Prostate gland (tissue), 2 donors: Measurements from ENCODE around the gene PITPNB. TPM values are rescaled to one million over a fixed set of nuclear protein-coding genes. Genes with fewer than 3 reads are reported as not detected.

Experiments used
- DNase-seq: peaks from one replicate; pipeline ENCODE4 v3.0.0-alpha.2; 2019; ENCODE audit warnings: low spot score
- H3K27ac ChIP-seq, 2 donors: fragments of 200-600 bp; sonication (generic); 2 replicates each; pipeline ENCODE4 v1.5.1; 2017 to 2019
- H3K27me3 ChIP-seq: fragments of 200-600 bp; sonication (generic); replicated peaks from 2 replicates; pipeline ENCODE4 v1.5.1; 2019; ENCODE audit not compliant: insufficient read depth
- H3K36me3 ChIP-seq, 2 donors: fragments of 200-600 bp; sonication (generic); 1 replicate in 1 of 2; 2 replicates in 1 of 2; pipeline versions ENCODE4 v1.5.1 to v1.8.1; 2017 to 2019
- H3K4me1 ChIP-seq: fragments of 200-600 bp; sonication (generic); replicated peaks from 2 replicates; pipeline ENCODE4 v1.5.1; 2019
- H3K4me3 ChIP-seq, 2 donors: fragments of 200-600 bp; sonication (generic); 2 replicates each; pipeline ENCODE4 v1.5.1; 2017 to 2019
- H3K9me3 ChIP-seq: fragments of 200-600 bp; sonication (generic); 2 replicates; pipeline ENCODE4 v1.5.1; 2017
- POLR2A ChIP-seq: fragments of 450-650 bp; IDR thresholded peaks from one replicate; pipeline ENCODE4 v1.6.1; 2016; ENCODE audit warnings: antibody characterized with exemption, mild to moderate bottlenecking
- POLR2AphosphoS5 ChIP-seq: sonication (generic); formaldehyde crosslinking; IDR thresholded peaks from one replicate; pipeline ENCODE4 v1.6.1; 2017; ENCODE audit warnings: antibody characterized with exemption
- WGBS: methylation state at CpG from one replicate; pipeline ENCODE4 v1.1.5; 2018; 5-methylcytosine and 5-hydroxymethylcytosine counted together
- intact Hi-C: fragments of 100-400 bp; cut with DNase I; formaldehyde crosslinking; loops from one replicate; pipeline ENCODE4 v1.14.2; 2022
- total RNA-seq, 2 donors: library from RNA; depleted of rRNA; stranded (reverse); fragments of >200 nt; gene quantifications; one replicate each; pipeline ENCODE4 v1.1.0, GENCODE V29; 2016
- TF ChIP-seq, protein P1 (sequence below), 4 experiments: fragments of 200-600 bp in 2 of 4; fragments of 450-650 bp in 2 of 4; sonication (generic) in 2 of 4; IDR thresholded peaks; 1 replicate in 3 of 4; 2 replicates in 1 of 4; pipeline ENCODE4 v1.5.1; 2016 to 2019; ENCODE audit warnings: antibody characterized with exemption in 4 of 4, mild to moderate bottlenecking in 2 of 4, moderate library complexity in 2 of 4

The PITPNB gene
- total RNA-seq, 2 donors from 2014 or later = 23.8 to 43.6 TPM

DNA sequence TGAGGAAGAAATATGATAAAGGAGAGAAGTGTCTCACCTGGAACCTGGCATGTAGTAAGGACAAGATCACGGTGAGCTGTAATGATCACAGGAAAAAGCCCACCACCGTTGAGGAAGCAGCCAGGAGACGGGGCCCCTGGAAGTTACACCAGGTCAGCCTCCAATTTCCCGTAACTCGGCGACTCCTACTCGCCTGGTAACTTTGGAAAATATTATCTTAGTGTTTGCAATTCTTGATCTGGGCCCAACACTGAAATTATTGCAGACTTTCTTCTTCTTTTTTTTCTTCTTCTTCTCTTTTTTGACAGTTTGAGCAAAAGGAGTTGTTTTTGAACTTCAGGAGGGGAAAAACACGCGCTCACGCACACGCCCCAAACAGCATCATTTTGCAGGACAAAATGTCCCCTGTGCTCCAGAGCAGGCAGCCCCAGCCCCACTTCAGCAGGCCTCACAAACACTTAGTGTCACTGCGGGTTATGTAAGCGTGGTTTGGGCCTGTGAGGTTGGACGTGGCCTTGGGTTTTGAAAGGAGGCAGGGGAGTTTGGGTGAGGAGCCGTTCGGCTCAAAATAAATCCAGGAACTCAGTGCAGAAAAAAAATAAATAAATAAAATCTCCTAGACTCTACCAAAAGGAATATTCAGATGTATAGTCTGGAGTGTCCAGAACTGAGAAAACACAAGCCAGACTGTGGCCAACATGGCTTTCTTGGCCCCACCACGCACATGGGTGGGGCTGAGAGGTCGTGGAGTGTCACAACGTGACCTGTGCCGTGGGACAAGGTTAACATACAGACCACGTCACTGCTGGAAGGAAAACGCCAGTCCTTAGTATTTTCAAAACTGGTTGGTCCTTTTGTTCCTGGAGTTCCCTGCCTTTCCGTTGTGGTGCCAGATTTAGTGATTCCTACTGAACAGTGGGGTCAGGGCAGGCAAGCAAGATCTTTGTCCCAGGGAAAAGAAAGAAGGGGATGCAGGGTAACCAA, 91.2 kb downstream of the PITPNB start:
- WGBS = 73% methylated on average over 23 of the region's 23 CpGs
- TF ChIP-seq POLR2AphosphoS5 = no peak
- H3K36me3 ChIP-seq = no peaks in the 10 kb centered on the region
- H3K9me3 ChIP-seq = no peaks in the 10 kb centered on the region
- H3K4me3 ChIP-seq = no peak overlapping the region
- DNase-seq = no peak
- intact Hi-C loops = no loop called here
- H3K27ac ChIP-seq = no peak overlapping the region
- H3K27me3 ChIP-seq = no peaks in the 10 kb centered on the region
- no peaks in the 10 kb centered on the region for H3K4me1 ChIP-seq

DNA sequence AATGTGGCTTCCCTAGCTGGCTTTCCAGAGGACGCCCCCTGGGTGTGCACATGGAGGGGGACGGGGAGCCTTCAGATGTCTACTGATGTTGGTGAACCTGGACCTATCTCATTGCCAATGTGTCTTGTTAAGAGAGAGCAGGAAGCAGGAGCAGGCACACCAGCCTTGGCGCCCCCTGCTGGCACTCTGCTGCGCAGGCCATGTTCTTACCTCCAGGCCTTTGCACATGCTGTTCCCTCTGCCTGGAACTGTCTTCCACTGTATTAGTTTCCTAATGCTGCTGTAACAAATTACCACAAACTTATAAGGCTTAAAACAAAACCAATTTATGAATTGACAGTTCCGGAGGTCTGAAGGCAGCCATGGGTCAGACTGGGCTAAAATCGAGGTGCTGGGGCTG, 93.9 kb downstream of the PITPNB start:
- intact Hi-C loops = no loop called here
- TF ChIP-seq POLR2A = no peak
- TF ChIP-seq, protein P1, sequence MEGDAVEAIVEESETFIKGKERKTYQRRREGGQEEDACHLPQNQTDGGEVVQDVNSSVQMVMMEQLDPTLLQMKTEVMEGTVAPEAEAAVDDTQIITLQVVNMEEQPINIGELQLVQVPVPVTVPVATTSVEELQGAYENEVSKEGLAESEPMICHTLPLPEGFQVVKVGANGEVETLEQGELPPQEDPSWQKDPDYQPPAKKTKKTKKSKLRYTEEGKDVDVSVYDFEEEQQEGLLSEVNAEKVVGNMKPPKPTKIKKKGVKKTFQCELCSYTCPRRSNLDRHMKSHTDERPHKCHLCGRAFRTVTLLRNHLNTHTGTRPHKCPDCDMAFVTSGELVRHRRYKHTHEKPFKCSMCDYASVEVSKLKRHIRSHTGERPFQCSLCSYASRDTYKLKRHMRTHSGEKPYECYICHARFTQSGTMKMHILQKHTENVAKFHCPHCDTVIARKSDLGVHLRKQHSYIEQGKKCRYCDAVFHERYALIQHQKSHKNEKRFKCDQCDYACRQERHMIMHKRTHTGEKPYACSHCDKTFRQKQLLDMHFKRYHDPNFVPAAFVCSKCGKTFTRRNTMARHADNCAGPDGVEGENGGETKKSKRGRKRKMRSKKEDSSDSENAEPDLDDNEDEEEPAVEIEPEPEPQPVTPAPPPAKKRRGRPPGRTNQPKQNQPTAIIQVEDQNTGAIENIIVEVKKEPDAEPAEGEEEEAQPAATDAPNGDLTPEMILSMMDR (IDR thresholded peaks at IDR 0.05) = no peak
- no peak for TF ChIP-seq POLR2AphosphoS5
- no peaks in the 10 kb centered on the region for H3K9me3 ChIP-seq
- DNase-seq = no peak
- H3K27me3 ChIP-seq = no peaks in the 10 kb centered on the region
- no peak overlapping the region for H3K27ac ChIP-seq
- H3K36me3 ChIP-seq = no peaks in the 10 kb centered on the region
- H3K4me3 ChIP-seq = no peak overlapping the region
- WGBS = 91% methylated on average over 6 of the region's 6 CpGs
- H3K4me1 ChIP-seq = no peaks in the 10 kb centered on the region

DNA sequence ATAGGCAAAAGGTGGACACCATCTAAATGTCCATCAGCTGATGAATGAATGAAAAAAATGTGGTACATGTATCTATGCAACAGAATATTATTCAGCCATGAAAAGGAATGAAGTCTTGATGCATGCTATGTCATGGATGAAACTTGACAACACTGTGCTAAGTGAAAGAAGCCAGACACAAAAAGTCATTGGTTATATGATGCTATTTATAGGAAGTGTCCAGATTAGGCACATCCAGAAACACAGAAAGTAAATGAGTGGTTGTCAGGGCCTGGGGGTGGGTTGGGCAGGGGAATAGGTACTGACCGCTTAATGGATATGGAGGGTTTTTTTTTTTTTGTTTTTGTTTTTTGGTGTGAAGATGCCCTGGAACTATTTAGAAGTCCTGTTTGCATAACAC, 95.8 kb downstream of the PITPNB start:
- TF ChIP-seq, protein P1 (IDR thresholded peaks at IDR 0.05) = no peak
- TF ChIP-seq POLR2A (no peak), POLR2AphosphoS5 (no peak)
- DNase-seq = no peak
- 95% methylated on average over 1 of the region's 1 CpG for WGBS

DNA sequence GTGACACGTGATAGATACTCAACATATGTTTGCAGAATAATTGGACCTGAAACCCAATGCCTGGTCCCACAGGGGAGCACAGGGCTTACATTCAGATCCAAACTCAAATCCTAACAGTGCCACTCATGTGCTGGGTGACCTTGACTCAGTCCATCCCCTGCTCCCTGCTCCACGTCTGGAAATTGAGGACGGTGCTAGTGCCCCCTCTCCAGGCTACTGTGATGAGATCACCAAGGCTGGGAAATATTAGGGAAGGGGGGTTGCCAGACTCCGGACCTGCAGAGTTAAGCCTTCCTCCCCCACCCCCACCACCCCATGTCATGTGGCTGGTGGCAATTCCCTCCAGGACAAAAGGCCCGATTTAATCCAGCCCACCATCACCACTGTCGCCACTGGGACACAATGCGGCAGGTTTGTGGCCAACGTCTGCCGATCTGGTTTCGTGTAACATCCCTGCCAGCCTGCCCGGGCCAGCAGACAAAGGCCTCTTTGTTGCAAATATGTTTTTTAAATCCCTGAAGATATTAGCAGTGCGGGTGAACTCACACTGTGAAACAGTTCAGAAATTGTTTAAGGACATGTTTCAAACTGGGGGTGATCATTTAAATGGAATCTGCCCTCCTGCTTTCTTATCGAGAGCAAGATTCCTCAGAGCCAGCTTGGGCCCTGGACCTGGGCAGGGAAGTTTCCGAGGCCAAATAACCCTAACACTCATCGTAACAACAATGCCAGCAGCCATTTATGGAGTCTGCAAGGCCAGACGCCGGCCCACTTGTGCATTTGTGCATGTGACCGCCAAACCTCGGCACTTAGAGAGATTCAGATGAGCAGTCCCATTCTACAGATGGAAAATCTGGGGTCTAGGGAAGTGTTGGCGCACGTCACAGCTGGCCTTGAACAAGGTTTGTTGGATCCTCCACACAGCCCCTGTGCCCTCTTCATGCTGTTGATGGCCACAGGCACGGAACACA, 97.9 kb downstream of the PITPNB start:
- no peaks in the 10 kb centered on the region for H3K9me3 ChIP-seq
- H3K4me3 ChIP-seq = no peak overlapping the region
- WGBS = 48% methylated on average over 22 of the region's 22 CpGs
- DNase-seq = no peak
- peak overlapping the region in 1 of 2 donors; percentile 13 for H3K27ac ChIP-seq
- H3K4me1 ChIP-seq = no peaks in the 10 kb centered on the region
- no peaks in the 10 kb centered on the region for H3K27me3 ChIP-seq
- intact Hi-C loops = no loop called here
- TF ChIP-seq, protein P1 (IDR thresholded peaks at IDR 0.05) = no peak
- TF ChIP-seq POLR2A (no peak), POLR2AphosphoS5 (no peak)
- H3K36me3 ChIP-seq = no peaks in the 10 kb centered on the region

More for the DNA sequence above, 95.8 kb downstream of the PITPNB start:
- H3K4me3 ChIP-seq = no peak overlapping the region
- intact Hi-C loops = no loop called here
- no peaks in the 10 kb centered on the region for H3K36me3 ChIP-seq
- no peak overlapping the region for H3K27ac ChIP-seq
- H3K27me3 ChIP-seq = no peaks in the 10 kb centered on the region
- H3K9me3 ChIP-seq = no peaks in the 10 kb centered on the region
- H3K4me1 ChIP-seq = no peaks in the 10 kb centered on the region

DNA sequence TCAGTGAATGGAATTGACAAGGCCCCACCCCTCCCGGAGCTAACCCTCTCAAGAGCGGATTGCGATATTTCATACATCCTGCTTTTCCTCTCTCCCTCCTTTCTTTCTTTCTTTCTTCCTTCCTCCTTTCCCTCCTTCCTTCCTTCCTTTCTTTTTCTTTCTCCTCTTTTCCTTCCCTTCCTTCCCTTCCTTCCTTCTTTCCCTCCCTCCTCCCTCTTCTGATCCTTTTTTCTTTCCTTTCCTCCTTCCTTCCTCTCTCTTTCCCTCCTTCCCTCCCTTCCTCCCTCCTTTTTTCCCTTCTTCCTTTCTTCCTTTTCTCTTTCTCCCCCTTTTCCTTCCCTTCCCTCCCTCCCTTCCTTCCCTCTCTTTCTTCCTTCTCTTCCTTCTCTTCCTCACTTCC, 102.5 kb downstream of the PITPNB start:
- 87% methylated on average over 3 of the region's 3 CpGs for WGBS
- H3K4me1 ChIP-seq = no peaks in the 10 kb centered on the region
- no peak overlapping the region for H3K27ac ChIP-seq
- TF ChIP-seq POLR2AphosphoS5 (no peak), POLR2A (no peak)
- TF ChIP-seq, protein P1 (IDR thresholded peaks at IDR 0.05) = no peak
- H3K27me3 ChIP-seq = no peaks in the 10 kb centered on the region
- intact Hi-C loops = no loop called here
- H3K9me3 ChIP-seq = no peaks in the 10 kb centered on the region
- H3K36me3 ChIP-seq = no peaks in the 10 kb centered on the region
- DNase-seq = no peak
- H3K4me3 ChIP-seq = no peak overlapping the region
